ENCODE measurements around the gene PAK5. TPM values are rescaled to one million over a fixed set of nuclear protein-coding genes. Genes with fewer than 3 reads are reported as not detected.

The PAK5 gene
- not detected in 2 replicates for total RNA-seq (2014; rRNA removed; shearing (Covaris generic); ENCODE audit: low replicate concordance)

DNA sequence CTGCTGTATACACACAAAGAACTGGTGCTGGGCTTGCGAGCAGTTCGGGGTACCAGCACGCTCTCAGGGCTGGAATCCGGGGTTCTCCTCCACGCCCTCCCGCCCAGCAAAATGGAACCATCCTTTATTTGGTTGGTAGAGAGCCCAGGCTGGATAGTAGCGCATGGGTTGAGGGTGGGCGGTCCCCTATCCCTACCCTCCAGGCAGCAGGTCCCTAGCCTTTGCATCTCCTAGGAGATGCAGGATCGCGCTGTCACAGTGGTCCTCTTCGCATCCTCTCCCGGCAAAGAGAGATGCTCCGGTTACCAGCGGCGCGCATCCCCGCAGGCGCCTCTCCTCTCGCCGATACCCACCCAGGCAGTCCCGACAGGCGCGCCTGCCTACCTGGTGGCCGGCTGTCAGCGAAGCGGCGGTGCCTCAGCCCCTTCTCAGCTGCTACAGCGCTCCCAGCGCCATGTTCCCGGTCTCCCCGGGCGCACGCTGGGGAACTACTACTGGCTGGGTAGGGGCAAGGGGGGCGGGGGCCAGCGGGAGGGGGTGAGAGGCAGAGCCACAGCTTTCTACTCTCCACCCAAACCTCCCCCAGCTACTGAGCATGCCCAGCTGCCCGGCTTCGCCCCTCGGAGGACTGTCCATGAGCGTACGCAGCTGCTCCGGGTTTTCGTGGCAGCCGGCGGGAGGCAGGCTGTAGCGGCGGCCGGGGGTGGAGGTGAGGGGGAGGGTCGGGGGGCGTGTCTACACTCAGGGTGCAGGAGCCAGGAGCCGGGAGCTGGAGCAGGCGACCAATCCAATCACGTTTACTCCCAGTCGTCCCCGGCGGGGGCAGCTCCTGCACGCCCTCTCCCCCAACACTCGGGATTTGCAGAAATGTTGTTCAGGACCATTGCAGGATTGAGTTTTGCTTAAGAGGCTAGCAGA lies at the start of gene PAK5:
Gene PAK5 (minus strand): TSS at position 699 of the 918 bp plus-strand sequence. CDS start 194,748 bp downstream, outside the sequence.
- Histone ChIP-seq H3K9me3 (ENCODE audit: low read length) (no peaks in the 10 kb centered on the region), H2AFZ (ENCODE audit: low read length) (no peak within 1 kb of the TSS), H3K27ac (ENCODE audit: low read length) (no peak within 1 kb of the TSS), H4K20me1 (ENCODE audit: insufficient read depth, low read depth, low read length) (no peaks in the 10 kb centered on the region), H3K79me2 (ENCODE audit: low read length) (no peaks in the 10 kb centered on the region), H3K4me3 (ENCODE audit: low read length) (no peak within 1 kb of the TSS), H3K36me3 (ENCODE audit: insufficient read depth, low read length) (no peaks in the 10 kb centered on the region), H3K4me2 (ENCODE audit: low read depth, low read length, poor library complexity, severe bottlenecking) (no peak within 1 kb of the TSS), H3K9ac (ENCODE audit: low read length) (no peak within 1 kb of the TSS), H3K9me2 (replicated peaks; ENCODE audit: insufficient read depth, low read length) (no peaks in the 10 kb centered on the region), H3K4me1 (ENCODE audit: low read length) (no peaks in the 10 kb centered on the region), H3K27me3 (ENCODE audit: low read length) (no peaks in the 10 kb centered on the region)
- no peak for DNase-seq

DNA sequence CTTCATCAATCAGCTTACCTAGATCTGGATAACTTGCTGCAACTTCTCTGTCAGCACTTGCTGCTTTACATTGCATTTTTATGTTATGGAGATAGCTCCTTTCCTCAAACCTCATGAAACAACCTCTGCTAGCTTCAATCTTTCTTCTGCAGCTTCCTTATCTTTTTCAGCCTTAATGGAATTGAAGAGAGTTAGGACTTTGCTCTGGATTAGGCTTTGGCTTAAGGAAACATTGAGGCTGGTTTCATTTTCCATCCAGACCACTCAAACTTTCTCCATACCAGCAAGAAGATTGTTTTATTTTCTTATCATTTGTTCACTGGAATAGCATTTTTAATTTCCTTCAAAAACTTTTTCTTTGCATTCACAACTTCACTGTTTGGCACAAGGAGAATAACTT lies 48.8 kb upstream of the PAK5 start:
- Histone ChIP-seq H3K27ac (ENCODE audit: low read length) (no peak overlapping the region), H3K4me2 (ENCODE audit: low read depth, low read length, poor library complexity, severe bottlenecking) (no peak overlapping the region), H3K27me3 (ENCODE audit: low read length) (0 out of 2 replicates have a peak, but pooled peaks cover 3% of the 10 kb centered on the region), H4K20me1 (ENCODE audit: insufficient read depth, low read depth, low read length) (no peaks in the 10 kb centered on the region), H3K9me2 (replicated peaks; ENCODE audit: insufficient read depth, low read length) (no peaks in the 10 kb centered on the region), H3K36me3 (ENCODE audit: insufficient read depth, low read length) (no peaks in the 10 kb centered on the region), H3K79me2 (ENCODE audit: low read length) (no peaks in the 10 kb centered on the region), H2AFZ (ENCODE audit: low read length) (no peak overlapping the region), H3K4me1 (ENCODE audit: low read length) (peaks cover 8% of the 10 kb centered on the region), H3K9ac (ENCODE audit: low read length) (no peak overlapping the region), H3K4me3 (ENCODE audit: low read length) (no peak overlapping the region), H3K9me3 (ENCODE audit: low read length) (no peaks in the 10 kb centered on the region)
- no peak for DNase-seq

DNA sequence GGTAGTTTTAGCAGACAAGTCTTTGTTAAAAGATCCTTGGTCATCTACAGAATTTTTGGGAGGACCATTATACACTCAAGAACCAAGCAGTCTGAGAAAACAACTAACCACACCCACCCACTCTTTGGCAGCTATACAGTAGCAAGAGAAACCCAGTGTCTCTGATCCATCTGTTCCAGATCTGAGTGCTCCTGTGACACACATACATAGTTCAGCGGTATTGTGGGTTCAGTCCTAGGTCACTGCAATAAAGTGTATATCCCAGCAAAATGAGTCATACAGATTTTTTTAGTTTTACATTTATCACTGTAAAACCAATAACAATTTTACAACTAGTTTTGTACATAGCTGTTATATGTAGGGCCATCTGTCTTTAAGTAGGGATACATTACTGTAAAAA lies 47.4 kb upstream of the PAK5 start:
- Histone ChIP-seq H3K4me2 (ENCODE audit: low read depth, low read length, poor library complexity, severe bottlenecking) (no peak overlapping the region), H3K9me3 (ENCODE audit: low read length) (no peaks in the 10 kb centered on the region), H3K36me3 (ENCODE audit: insufficient read depth, low read length) (no peaks in the 10 kb centered on the region), H4K20me1 (ENCODE audit: insufficient read depth, low read depth, low read length) (no peaks in the 10 kb centered on the region), H2AFZ (ENCODE audit: low read length) (no peak overlapping the region), H3K4me1 (ENCODE audit: low read length) (peaks cover 8% of the 10 kb centered on the region), H3K9me2 (replicated peaks; ENCODE audit: insufficient read depth, low read length) (no peaks in the 10 kb centered on the region), H3K27ac (ENCODE audit: low read length) (no peak overlapping the region), H3K9ac (ENCODE audit: low read length) (no peak overlapping the region), H3K27me3 (ENCODE audit: low read length) (0 out of 2 replicates have a peak, but pooled peaks cover 3% of the 10 kb centered on the region), H3K79me2 (ENCODE audit: low read length) (no peaks in the 10 kb centered on the region), H3K4me3 (ENCODE audit: low read length) (no peak overlapping the region)
- no peak for DNase-seq

DNA sequence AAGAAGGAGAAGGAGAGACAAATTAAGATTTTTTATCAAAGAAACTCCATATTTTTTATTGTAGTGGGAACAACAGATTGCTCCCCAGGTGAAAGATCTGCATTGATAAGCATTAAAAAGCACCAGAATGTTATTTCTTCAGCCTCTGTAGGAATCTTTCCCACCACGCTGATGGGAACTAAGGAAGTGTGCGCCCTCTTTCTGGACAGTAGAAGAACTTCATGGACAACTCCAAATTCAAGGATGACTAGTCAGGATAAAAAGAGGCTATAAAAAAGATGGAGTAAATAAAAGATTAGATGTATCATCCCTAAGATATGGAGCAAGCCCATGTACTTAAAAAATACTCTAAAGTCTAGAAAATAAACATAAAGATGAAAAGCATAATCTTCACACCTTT lies 45.8 kb upstream of the PAK5 start:
- no peak for DNase-seq
- H3K27ac ChIP-seq (ENCODE audit: low read length), result no peak overlapping the region
- peaks cover 8% of the 10 kb centered on the region for H3K4me1 ChIP-seq (ENCODE audit: low read length)
- 0 out of 2 replicates have a peak, but pooled peaks cover 3% of the 10 kb centered on the region for H3K27me3 ChIP-seq (ENCODE audit: low read length)
- no peaks in the 10 kb centered on the region for H3K36me3 ChIP-seq (ENCODE audit: insufficient read depth, low read length)
- H3K9ac ChIP-seq (ENCODE audit: low read length), result no peak overlapping the region
- H3K9me2 ChIP-seq (replicated peaks; ENCODE audit: insufficient read depth, low read length), result no peaks in the 10 kb centered on the region
- no peak overlapping the region for H2AFZ ChIP-seq (ENCODE audit: low read length)
- no peak overlapping the region for H3K4me2 ChIP-seq (ENCODE audit: low read depth, low read length, poor library complexity, severe bottlenecking)
- H3K79me2 ChIP-seq (ENCODE audit: low read length), result no peaks in the 10 kb centered on the region
- H3K9me3 ChIP-seq (ENCODE audit: low read length), result no peaks in the 10 kb centered on the region
- no peaks in the 10 kb centered on the region for H4K20me1 ChIP-seq (ENCODE audit: insufficient read depth, low read depth, low read length)
- no peak overlapping the region for H3K4me3 ChIP-seq (ENCODE audit: low read length)

DNA sequence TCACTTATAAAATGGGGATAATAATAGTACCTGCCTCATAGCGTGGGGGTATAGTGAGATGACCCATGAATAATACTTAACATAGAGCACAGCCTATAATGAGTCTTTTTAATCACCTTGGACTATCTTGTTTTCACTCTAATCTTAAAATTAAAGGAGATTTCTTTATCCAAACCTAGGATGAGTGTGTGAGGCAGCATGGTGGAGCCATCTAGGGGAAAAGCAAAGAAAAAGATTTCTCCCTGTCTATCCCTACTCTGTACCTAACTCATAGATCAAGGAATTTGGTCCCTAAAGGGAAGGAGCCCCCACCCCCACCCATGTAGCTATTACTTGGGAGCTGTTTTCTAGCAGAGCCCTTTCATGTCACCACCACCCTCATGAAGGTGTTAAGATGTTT lies 45.2 kb upstream of the PAK5 start:
- H3K36me3 ChIP-seq (ENCODE audit: insufficient read depth, low read length), result no peaks in the 10 kb centered on the region
- no peak overlapping the region for H3K4me2 ChIP-seq (ENCODE audit: low read depth, low read length, poor library complexity, severe bottlenecking)
- H3K4me1 ChIP-seq (ENCODE audit: low read length), result peaks cover 2% of the 10 kb centered on the region
- no peaks in the 10 kb centered on the region for H3K79me2 ChIP-seq (ENCODE audit: low read length)
- H3K27ac ChIP-seq (ENCODE audit: low read length), result no peak overlapping the region
- no peak overlapping the region for H3K4me3 ChIP-seq (ENCODE audit: low read length)
- no peaks in the 10 kb centered on the region for H4K20me1 ChIP-seq (ENCODE audit: insufficient read depth, low read depth, low read length)
- DNase-seq, result no peak
- H2AFZ ChIP-seq (ENCODE audit: low read length), result no peak overlapping the region
- H3K9ac ChIP-seq (ENCODE audit: low read length), result no peak overlapping the region
- H3K9me3 ChIP-seq (ENCODE audit: low read length), result no peaks in the 10 kb centered on the region
- 0 out of 2 replicates have a peak, but pooled peaks cover 3% of the 10 kb centered on the region for H3K27me3 ChIP-seq (ENCODE audit: low read length)
- H3K9me2 ChIP-seq (replicated peaks; ENCODE audit: insufficient read depth, low read length), result no peaks in the 10 kb centered on the region

DNA sequence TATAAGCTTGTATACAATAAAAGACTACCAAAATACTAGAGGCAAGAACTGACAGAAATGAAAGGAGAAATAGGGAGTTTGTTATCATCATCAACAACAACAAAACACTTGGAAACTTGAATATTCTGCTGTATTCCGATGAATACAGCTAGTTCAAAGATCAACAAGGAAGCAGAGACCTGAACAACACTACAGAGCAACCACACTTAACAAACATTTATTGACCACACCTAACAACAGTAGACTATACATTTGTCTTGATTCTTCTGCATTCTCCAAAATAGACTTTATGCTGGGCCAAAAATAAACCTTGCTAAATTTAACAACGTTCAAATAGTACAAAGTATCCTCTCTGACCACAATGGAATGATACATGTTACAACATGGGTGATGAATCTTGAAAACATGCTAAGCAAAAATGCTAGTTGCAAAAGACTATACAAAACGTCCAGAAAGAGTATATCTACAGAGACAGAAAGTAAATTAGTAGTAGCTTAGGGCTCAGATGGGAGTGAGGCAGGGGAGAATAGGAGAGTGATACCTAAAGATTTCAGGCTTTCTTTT lies 39.1 kb upstream of the PAK5 start:
- no peak overlapping the region for H3K27ac ChIP-seq (ENCODE audit: low read length)
- no peak overlapping the region for H3K4me2 ChIP-seq (ENCODE audit: low read depth, low read length, poor library complexity, severe bottlenecking)
- no peak overlapping the region for H3K9ac ChIP-seq (ENCODE audit: low read length)
- no peaks in the 10 kb centered on the region for H4K20me1 ChIP-seq (ENCODE audit: insufficient read depth, low read depth, low read length)
- no peaks in the 10 kb centered on the region for H3K4me1 ChIP-seq (ENCODE audit: low read length)
- H3K9me2 ChIP-seq (replicated peaks; ENCODE audit: insufficient read depth, low read length), result no peaks in the 10 kb centered on the region
- no peak overlapping the region for H2AFZ ChIP-seq (ENCODE audit: low read length)
- H3K79me2 ChIP-seq (ENCODE audit: low read length), result no peaks in the 10 kb centered on the region
- H3K4me3 ChIP-seq (ENCODE audit: low read length), result no peak overlapping the region
- no peaks in the 10 kb centered on the region for H3K36me3 ChIP-seq (ENCODE audit: insufficient read depth, low read length)
- DNase-seq, result no peak
- H3K27me3 ChIP-seq (ENCODE audit: low read length), result no peaks in the 10 kb centered on the region
- H3K9me3 ChIP-seq (ENCODE audit: low read length), result no peaks in the 10 kb centered on the region

DNA sequence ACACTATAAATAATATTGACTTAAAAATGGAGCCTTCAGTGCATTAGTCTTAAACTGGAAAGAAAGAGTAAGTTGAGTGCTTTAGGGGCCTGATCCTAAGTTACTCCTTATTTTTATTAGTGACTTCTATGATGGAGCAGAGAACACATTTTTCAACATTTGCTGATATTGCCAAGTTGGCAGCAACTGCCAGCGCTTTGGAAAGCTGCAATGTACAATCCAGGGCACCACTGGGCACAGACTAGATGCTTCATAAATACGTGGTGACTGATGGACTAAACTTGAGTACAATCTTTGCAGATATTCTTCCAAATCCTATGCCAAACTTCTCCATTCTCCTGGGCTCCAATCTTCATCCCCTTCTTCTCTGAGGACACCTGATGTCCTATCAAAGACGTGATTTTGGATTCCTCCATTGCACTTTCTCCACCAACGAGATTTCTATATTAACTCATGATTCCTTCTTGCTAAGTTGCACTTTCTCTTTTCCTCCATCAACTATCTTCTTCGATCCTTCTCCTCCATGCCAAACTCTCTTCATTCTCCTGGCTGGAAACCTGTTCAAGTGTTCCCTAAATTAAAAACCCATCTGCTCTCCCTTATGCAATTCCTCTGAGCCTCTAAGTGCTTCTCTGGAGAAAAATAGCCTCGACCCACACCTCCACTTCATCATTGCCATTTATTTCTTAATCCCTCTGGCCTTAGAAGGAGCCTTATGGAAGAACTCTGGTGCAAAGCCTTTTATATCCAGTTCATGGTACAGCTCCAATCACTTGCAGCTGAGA lies 28.5 kb upstream of the PAK5 start:
- Histone ChIP-seq H3K79me2 (ENCODE audit: low read length) (no peaks in the 10 kb centered on the region), H3K9me2 (replicated peaks; ENCODE audit: insufficient read depth, low read length) (no peaks in the 10 kb centered on the region), H3K27me3 (ENCODE audit: low read length) (no peaks in the 10 kb centered on the region), H3K4me1 (ENCODE audit: low read length) (no peaks in the 10 kb centered on the region), H3K27ac (ENCODE audit: low read length) (no peak overlapping the region), H3K4me2 (ENCODE audit: low read depth, low read length, poor library complexity, severe bottlenecking) (no peak overlapping the region), H3K9ac (ENCODE audit: low read length) (no peak overlapping the region), H3K36me3 (ENCODE audit: insufficient read depth, low read length) (no peaks in the 10 kb centered on the region), H3K4me3 (ENCODE audit: low read length) (no peak overlapping the region), H3K9me3 (ENCODE audit: low read length) (no peaks in the 10 kb centered on the region), H4K20me1 (ENCODE audit: insufficient read depth, low read depth, low read length) (no peaks in the 10 kb centered on the region), H2AFZ (ENCODE audit: low read length) (no peak overlapping the region)
- no peak for DNase-seq

DNA sequence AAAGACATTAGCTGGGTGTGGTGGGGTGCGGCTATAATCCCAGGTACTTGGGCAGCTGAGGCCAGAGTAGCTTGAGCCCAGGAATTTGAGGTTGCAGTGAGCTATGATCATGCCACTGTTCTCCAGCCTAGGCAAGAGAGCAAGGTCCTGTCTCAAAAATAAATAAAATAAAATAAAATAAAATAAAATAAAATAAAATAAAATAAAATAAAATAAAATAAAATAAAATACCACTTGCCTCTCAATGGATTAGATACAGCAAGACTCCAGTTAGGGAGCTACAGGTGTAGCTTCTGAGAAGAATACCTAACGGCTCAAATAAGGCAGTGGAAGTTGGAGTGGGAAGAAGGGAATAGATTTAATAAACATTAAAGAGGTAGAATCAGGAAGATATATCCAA lies 13.7 kb upstream of the PAK5 start:
- Histone ChIP-seq H3K9ac (ENCODE audit: low read length) (no peak overlapping the region), H3K79me2 (ENCODE audit: low read length) (no peaks in the 10 kb centered on the region), H3K4me2 (ENCODE audit: low read depth, low read length, poor library complexity, severe bottlenecking) (no peak overlapping the region), H3K9me2 (replicated peaks; ENCODE audit: insufficient read depth, low read length) (no peaks in the 10 kb centered on the region), H3K4me3 (ENCODE audit: low read length) (no peak overlapping the region), H3K9me3 (ENCODE audit: low read length) (no peaks in the 10 kb centered on the region), H2AFZ (ENCODE audit: low read length) (no peak overlapping the region), H4K20me1 (ENCODE audit: insufficient read depth, low read depth, low read length) (no peaks in the 10 kb centered on the region), H3K4me1 (ENCODE audit: low read length) (no peaks in the 10 kb centered on the region), H3K27me3 (ENCODE audit: low read length) (no peaks in the 10 kb centered on the region), H3K36me3 (ENCODE audit: insufficient read depth, low read length) (no peaks in the 10 kb centered on the region), H3K27ac (ENCODE audit: low read length) (no peak overlapping the region)
- DNase-seq, result no peak
